HUES64 (cell line): ENCODE data around the gene KREMEN1.

Experiments
- H3K27ac ChIP-seq: 2 replicates; pipeline ENCODE4 v1.7.0; 2013; ENCODE audit warnings: low read depth, low read length, inconsistent platforms
- H3K27me3 ChIP-seq: 2 replicates; pipeline ENCODE4 v1.6.1; 2013; ENCODE audit warnings: mild to moderate bottlenecking, low read length; ENCODE audit not compliant: insufficient read depth
- H3K36me3 ChIP-seq: 2 replicates; pipeline ENCODE4 v1.6.1; 2013; ENCODE audit warnings: mild to moderate bottlenecking, low read length; ENCODE audit not compliant: insufficient read depth
- H3K4me1 ChIP-seq: 2 replicates; pipeline ENCODE4 v1.6.1; 2013; ENCODE audit warnings: mild to moderate bottlenecking, low read length, moderate library complexity; ENCODE audit not compliant: insufficient read depth
- H3K4me3 ChIP-seq: 2 replicates; pipeline ENCODE4 v1.5.1; 2013; ENCODE audit warnings: mild to moderate bottlenecking, low read length, moderate library complexity
- H3K9ac ChIP-seq: 2 replicates; pipeline ENCODE4 v1.6.1; 2013; ENCODE audit warnings: mild to moderate bottlenecking, low read depth, low read length
- H3K9me3 ChIP-seq: 2 replicates; pipeline ENCODE4 v1.6.1; 2013; ENCODE audit warnings: low read depth, low read length; ENCODE audit not compliant: insufficient read depth
- WGBS: fragments of 150-250, 120-280 bp; methylation state at CpG from one replicate; pipeline ENCODE4 v1.1.7; 2013; ENCODE audit warnings: missing lambda C conversion rate; 5-methylcytosine and 5-hydroxymethylcytosine counted together

Gene KREMEN1

DNA sequence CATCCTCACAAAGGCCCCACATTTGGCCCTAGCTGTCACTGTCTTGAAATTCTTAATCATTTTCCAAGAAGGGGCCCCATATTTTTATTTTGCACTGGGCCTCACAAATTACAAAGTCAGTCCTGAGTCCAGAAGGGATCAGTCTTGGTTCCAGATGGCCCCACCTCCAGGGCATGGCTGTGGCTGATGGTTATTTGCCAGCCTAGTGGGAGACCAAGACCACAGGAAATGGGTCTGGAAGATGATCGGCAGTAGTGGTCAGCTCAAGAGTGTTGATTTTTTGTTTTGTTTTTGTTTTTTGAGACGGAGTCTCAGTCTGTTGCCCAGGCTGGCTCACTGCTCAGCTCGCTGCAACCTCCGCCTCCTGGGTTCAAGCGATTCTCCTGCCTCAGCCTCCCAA lies 85.7 kb downstream of the KREMEN1 start:
- no peak overlapping the region for H3K4me3 ChIP-seq
- H3K27me3 ChIP-seq, result no peaks in the 10 kb centered on the region
- H3K36me3 ChIP-seq, result no peaks in the 10 kb centered on the region
- H3K4me1 ChIP-seq, result peaks cover 10% of the 10 kb centered on the region; the same call in 1 of the 2 replicates
- no peak overlapping the region for H3K27ac ChIP-seq
- no peak overlapping the region for H3K9ac ChIP-seq
- WGBS, result 94% methylated on average over 5 of the region's 5 CpGs
- H3K9me3 ChIP-seq, result no peaks in the 10 kb centered on the region

DNA sequence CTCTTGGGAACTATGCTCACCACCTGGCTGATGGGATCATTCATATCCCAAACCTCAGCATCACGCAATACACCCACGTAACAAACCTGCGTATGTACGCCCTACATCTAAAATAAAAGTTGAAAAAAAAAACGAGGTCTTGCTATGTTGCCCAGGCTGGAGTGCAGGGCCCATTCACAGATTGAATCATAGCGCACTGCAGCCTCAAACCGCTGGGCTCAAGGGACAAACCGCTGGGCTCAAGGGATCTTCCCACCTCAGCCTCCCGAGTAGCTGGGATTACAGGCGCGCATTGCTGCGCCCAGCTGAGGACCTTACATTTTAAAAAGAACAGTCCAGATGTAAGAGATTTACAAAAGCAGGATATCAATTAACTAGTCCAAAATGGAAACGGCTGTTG lies 91.0 kb downstream of the KREMEN1 start:
- 92% methylated on average over 13 of the region's 13 CpGs for WGBS
- Histone ChIP-seq H3K4me3 (no peak overlapping the region), H3K27ac (no peak overlapping the region), H3K27me3 (no peaks in the 10 kb centered on the region), H3K9me3 (no peaks in the 10 kb centered on the region), H3K9ac (no peak overlapping the region), H3K36me3 (no peaks in the 10 kb centered on the region), H3K4me1 (no peaks in the 10 kb centered on the region)

DNA sequence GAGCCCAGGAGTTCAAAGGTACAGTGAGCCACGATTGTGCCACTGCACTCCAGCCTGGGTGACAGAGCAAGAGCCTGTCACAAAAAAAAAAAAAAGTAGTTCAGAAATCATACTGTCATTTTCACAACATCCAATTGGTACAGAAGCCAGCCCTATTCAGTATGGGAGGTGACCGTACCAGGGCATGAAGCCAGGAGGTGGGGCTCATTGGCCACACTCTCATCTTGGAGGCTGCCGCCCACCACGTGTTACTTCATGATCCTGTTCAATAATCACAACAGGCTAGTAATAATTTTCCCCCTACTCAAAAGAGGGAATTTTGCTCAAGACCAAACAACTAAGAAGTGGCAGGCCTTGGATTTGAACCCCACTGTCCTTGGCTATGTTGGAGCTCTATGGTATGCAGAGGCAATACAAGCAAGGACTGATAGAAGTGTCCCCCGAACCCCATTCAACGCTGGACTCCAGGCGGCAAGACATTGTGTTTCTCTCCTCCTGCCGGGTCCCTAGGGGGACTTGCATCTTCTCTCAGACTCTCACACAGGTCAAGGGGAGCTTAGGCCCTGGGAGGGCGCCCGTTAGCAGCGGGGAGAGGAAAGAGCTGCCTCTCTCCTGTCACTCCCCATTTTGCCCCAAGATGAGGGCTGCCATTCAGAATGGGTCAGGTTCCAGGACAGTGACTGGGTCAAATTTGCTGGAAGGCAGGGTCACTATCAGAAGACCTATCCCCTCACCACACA lies 92.7 kb downstream of the KREMEN1 start:
- WGBS, result 92% methylated on average over 11 of the region's 11 CpGs
- H3K9ac ChIP-seq, result no peak overlapping the region
- H3K36me3 ChIP-seq, result no peaks in the 10 kb centered on the region
- H3K4me3 ChIP-seq, result no peak overlapping the region
- no peaks in the 10 kb centered on the region for H3K9me3 ChIP-seq
- no peaks in the 10 kb centered on the region for H3K4me1 ChIP-seq
- H3K27me3 ChIP-seq, result no peaks in the 10 kb centered on the region
- no peak overlapping the region for H3K27ac ChIP-seq

DNA sequence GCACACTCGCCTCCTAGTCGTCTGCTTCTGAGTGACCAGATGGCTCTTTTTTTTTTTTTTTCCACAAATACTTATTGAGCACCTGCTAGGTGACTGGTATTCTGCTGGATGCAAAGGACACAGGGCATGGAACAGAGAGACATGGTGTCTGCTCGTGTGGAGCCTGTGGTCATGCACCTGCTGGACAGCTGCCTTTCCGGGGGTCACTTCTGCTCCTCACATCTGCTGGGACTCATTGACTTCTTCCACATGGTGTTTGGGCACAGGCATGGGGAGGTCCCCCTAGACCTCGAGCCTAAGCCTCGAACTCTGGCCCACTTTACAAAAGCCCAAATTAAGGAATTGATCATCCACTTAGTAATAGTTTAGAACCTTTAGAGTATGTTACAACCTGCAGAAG lies 93.3 kb downstream of the KREMEN1 start:
- Histone ChIP-seq H3K27ac (no peak overlapping the region), H3K36me3 (no peaks in the 10 kb centered on the region), H3K4me3 (no peak overlapping the region), H3K9me3 (no peaks in the 10 kb centered on the region), H3K4me1 (no peaks in the 10 kb centered on the region), H3K27me3 (no peaks in the 10 kb centered on the region), H3K9ac (no peak overlapping the region)
- WGBS, result 87% methylated on average over 6 of the region's 6 CpGs

DNA sequence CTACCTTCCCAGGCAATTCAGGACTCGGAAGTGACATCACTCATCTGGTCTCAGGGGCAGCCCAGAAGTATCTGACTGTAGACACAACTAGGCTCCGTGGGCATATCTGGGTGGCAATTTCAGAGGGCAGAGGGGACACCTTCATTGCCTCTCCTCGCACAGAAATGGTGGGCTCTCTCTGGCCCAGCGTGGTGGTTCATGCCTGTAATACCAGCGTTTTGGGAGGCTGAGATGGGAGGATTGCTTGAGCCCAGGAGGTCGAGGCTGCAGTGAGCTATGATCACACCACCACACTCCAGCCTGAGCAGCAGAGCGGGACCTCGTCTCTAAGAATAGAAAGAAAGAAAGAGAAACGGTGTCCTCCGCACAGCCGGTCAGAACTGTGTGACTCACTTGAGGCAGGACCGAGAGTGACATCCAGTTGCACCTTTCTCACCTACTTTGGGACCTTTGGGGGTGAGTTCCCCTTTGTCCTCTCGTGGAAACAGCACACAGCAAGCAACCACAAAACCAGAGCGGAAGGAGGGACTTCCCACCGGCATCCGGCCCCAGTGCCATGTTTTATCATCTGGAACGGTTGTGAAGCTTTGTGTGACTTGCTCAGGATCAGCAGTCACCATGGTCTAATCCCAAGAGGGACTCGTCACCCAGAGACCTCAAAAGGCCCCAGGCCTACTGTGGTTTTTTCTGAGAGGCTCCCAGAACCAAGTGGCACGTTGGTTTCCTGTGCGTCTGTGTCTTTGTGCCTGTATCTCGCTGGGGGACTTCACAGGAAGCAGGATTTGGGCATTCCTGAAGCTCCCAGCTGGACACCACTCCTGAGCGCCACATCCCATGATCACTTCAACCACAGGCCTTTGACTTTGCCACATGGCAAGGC lies 94.4 kb downstream of the KREMEN1 start:
- no peaks in the 10 kb centered on the region for H3K36me3 ChIP-seq
- H3K9ac ChIP-seq, result no peak overlapping the region
- no peaks in the 10 kb centered on the region for H3K27me3 ChIP-seq
- H3K27ac ChIP-seq, result no peak overlapping the region
- H3K4me3 ChIP-seq, result no peak overlapping the region
- H3K4me1 ChIP-seq, result no peaks in the 10 kb centered on the region
- no peaks in the 10 kb centered on the region for H3K9me3 ChIP-seq
- 92% methylated on average over 22 of the region's 22 CpGs for WGBS

DNA sequence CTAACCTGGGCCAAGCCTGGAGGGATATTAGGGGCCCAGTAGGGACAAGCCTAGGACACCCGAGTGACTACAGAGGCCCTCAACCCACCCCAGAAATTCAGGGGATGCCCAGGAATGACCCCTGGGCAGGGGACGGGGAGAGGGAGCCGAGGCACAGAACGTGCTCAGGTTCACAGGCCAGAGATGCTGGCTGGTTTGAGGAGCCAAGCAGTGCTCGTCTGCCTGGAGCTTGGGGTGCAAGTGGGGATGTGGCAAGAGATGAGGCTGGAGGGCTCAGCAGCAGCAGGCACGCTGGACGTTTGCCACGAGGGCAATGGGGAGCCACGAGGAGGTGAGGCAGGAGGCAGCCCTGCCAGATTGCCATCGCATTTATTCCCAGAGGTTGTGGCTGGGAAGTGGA lies 98.9 kb downstream of the KREMEN1 start:
- Histone ChIP-seq H3K36me3 (no peaks in the 10 kb centered on the region), H3K4me3 (no peak overlapping the region), H3K4me1 (no peaks in the 10 kb centered on the region), H3K27ac (no peak overlapping the region), H3K9ac (no peak overlapping the region), H3K27me3 (no peaks in the 10 kb centered on the region), H3K9me3 (peaks cover 8% of the 10 kb centered on the region; the same call in 1 of the 2 replicates)
- 91% methylated on average over 9 of the region's 10 CpGs for WGBS

DNA sequence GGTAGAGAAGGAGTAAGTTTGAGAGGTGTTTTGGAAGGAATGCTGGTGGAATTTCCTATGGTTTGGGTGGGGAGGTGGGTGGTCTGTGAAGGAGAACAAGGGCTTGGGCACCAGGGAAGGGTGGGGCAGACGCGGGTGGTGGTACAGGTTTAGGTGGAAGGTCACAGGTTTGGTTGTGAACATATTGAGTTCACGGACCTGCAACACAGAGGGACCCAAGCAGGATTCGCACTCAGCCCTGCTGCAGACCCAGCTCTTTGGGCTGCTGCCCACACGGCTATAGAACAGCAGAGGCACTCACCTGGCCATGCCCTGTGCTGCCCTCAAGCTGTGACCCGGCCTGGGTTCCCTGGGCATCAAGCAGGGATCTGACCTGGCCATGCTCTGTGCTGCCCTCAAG lies 99.4 kb downstream of the KREMEN1 start:
- WGBS, result 94% methylated on average over 6 of the region's 6 CpGs
- no peaks in the 10 kb centered on the region for H3K4me1 ChIP-seq

DNA sequence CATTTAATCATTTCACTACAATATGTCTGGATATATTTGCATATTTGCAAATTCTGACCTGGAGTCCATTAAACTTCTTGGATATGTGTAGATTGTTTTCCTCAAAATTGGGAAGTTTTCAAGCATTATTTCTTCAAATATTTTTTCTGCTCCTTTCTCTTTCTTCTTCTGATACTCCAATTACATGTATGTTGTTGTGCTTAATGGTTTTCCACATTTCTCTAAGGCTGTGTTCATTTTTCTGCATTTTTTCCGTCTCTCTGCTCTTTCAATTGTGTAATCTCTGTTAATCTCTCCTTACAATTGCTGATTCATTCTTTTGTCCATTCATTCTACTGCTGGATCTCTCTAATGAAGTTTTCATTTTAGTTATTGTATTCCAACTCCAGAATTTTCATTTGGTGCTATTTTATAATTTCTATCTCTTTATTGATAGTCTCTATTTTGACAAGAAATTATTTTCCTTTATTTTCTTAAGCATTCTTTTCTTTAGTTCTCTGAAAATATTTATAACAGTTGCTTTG lies 102.5 kb downstream of the KREMEN1 start:
- H3K27me3 ChIP-seq, result no peaks in the 10 kb centered on the region
- no peak overlapping the region for H3K27ac ChIP-seq
- no peaks in the 10 kb centered on the region for H3K4me1 ChIP-seq
- no peak overlapping the region for H3K4me3 ChIP-seq
- H3K36me3 ChIP-seq, result no peaks in the 10 kb centered on the region
- no peak overlapping the region for H3K9ac ChIP-seq
- 86% methylated on average over 1 of the region's 1 CpG for WGBS
- peaks cover 8% of the 10 kb centered on the region; the same call in 1 of the 2 replicates for H3K9me3 ChIP-seq

More for the DNA sequence above, 99.4 kb downstream of the KREMEN1 start:
- H3K27ac ChIP-seq, result no peak overlapping the region
- no peaks in the 10 kb centered on the region for H3K36me3 ChIP-seq
- H3K9ac ChIP-seq, result no peak overlapping the region
- peaks cover 8% of the 10 kb centered on the region; the same call in 1 of the 2 replicates for H3K9me3 ChIP-seq
- H3K27me3 ChIP-seq, result no peaks in the 10 kb centered on the region
- H3K4me3 ChIP-seq, result no peak overlapping the region

DNA sequence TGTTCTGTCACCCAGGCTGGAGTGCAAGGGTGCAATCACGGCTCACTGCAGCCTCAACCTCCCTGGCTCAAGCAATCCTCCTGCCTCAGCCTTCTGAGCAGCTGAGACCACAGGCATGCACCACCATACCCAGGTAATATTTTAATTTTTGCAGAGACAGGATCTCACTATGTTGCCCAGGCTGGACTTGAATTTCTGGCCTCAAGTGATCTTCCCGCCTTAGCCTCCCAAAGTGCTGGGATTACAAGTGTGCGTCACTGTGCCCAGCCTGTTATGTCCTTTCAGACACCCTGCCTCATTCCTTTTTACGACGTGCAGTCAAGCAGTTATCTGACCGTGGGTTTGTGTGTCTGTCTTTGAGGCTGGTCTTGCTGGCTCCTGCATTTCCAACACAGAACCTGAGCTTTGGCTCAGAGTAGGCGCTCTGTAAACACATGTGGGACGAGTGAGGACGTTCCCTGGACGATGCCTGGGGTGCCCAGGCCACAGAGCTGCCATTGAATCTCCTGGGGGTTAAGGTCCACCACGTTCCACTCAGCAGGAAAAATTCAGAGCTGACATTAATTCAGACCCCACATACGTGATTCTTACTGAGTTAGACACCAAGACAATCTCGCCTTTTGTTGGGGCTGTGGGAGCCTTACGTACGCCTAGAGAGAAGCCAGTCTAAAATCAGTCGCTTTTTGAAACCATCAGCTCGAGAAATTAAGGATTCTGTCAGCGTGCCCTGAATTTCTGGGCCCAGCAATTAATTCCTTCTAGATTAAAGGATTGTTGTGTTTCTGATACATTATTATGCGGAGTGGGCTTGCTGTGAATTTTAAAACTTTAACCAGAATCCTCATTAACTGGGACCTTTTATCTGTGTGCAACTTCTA lies 111.4 kb downstream of the KREMEN1 start:
- no peak overlapping the region for H3K9ac ChIP-seq
- H3K4me1 ChIP-seq, result no peaks in the 10 kb centered on the region
- H3K36me3 ChIP-seq, result no peaks in the 10 kb centered on the region
- 91% methylated on average over 19 of the region's 19 CpGs for WGBS
- no peaks in the 10 kb centered on the region for H3K27me3 ChIP-seq
- no peak overlapping the region for H3K27ac ChIP-seq
- H3K9me3 ChIP-seq, result no peaks in the 10 kb centered on the region
- H3K4me3 ChIP-seq, result no peak overlapping the region

DNA sequence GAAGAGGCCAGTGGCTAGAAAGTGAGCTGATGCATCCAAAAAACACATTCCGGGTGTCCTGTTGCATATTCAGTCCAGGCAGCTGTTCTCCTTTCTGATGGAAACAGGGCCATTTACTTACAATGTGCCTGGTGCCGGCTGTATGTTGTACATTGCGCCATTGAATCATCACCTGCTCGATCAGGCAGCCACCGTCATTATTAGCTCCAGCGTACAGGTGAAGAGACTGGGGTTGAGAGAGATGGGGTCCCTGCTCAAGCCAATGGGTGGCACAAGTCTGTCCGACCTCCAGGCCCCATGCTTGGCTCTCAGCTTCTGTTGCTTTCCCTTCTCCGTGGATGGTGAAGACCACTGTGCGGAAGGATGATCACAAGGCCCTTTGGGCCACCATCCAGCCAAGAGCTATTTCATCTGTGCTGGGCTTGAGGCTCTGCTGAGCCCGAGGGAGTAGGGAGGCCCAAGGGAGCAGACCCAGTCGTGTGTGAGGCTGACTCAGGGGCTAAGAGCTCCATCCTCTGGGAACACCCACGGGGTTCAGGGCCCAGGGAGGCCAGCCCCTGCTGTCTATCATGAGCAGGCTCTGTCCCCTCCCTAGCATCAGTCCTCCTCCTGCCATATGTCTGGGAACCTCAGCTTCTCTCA lies 112.1 kb downstream of the KREMEN1 start:
- Histone ChIP-seq H3K9me3 (no peaks in the 10 kb centered on the region), H3K36me3 (no peaks in the 10 kb centered on the region), H3K27ac (no peak overlapping the region), H3K27me3 (no peaks in the 10 kb centered on the region), H3K4me3 (no peak overlapping the region), H3K9ac (no peak overlapping the region), H3K4me1 (no peaks in the 10 kb centered on the region)
- 84% methylated on average over 12 of the region's 12 CpGs for WGBS
